ENCODE results near the gene FBXO2. TPM values are rescaled to one million over a fixed set of nuclear protein-coding genes. Genes with fewer than 3 reads are reported as not detected.
A peak's percentile ranks its signal among the peaks of the same experiment; 100 is the strongest.
"Not testable (repeated sequence)": the region's sequence is repeated elsewhere in the genome, so short reads cannot be mapped to it uniquely, and the experiment has no call there.

The FBXO2 gene
- total RNA-seq, 1 experiment from 2014 or later: not detected

GRCh38 chr1:11650331-11650991, 3.8 kb downstream of the FBXO2 start:
- Histone ChIP-seq H3K36me3 (no peaks in the 10 kb centered on the region), H3K27me3 (peaks cover 24% of the 10 kb centered on the region), H3K27ac (no peak overlapping the region), H3K9me3 (replicated peaks) (no peaks in the 10 kb centered on the region), H3K4me1 (no peaks in the 10 kb centered on the region), H3K4me3 (no peak overlapping the region)
- peak; percentile 80 to 82 for DNase-seq

DNA sequence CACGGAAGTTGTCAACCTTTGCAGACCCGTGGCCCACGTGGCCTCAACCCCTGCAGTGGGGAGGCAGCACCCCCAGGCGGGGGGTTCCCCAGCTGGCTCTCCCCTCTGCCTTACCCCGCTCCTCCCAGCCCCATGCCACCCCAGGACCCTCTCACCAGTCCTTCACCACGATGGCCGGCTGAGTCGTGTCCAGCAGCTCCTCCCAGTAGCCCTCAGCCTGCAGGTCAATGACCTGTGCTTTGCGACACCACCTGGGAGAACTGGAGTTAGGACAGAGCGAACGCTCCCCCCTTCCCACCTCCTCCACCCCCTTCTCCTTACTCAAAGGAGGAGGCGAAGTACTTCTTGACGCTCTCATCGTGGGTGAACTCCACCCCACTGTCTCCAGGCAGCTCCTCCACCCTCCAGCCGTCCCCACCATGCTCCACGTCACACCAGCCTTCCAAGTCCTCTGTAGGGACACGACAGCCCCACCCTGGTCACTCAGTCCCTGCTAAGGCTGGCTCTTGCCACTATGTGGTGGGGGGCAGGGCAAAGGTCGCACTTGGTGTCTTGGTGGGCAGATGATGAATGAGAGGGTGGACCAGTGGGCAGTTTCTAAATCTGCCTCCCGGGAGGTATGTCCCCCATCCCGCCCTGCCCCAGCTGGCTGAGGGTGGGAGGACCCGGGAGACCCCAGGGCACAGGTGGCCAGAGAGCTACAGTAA, 4.5 kb downstream of the FBXO2 start:
- no peak overlapping the region for H3K27ac ChIP-seq
- DNase-seq: no peak
- no peaks in the 10 kb centered on the region for H3K36me3 ChIP-seq
- H3K4me3 ChIP-seq: no peak overlapping the region
- H3K9me3 ChIP-seq (replicated peaks): no peaks in the 10 kb centered on the region
- no peaks in the 10 kb centered on the region for H3K4me1 ChIP-seq
- peaks cover 24% of the 10 kb centered on the region for H3K27me3 ChIP-seq

DNA sequence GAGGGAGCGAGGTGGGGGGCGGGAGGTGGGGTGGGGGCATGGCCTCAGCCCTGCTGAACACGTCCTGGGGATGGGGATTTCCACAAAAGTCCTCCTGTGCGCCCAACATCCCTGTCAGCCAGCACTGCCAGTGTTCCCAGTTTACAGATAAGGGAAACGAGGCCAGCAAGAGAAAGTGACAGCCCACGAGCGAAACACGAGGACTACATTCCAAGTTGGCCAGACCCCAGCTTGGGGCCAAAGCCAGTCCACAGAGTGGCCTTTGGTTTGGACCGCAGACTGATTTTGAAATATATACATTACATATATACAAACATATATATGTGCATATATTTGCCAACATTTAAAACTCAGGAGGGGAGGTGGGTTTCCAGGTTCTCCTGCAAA, 5.0 kb downstream of the FBXO2 start:
- Histone ChIP-seq H3K4me3 (no peak overlapping the region), H3K27me3 (peaks cover 24% of the 10 kb centered on the region), H3K9me3 (replicated peaks) (no peaks in the 10 kb centered on the region), H3K4me1 (no peaks in the 10 kb centered on the region), H3K27ac (no peak overlapping the region), H3K36me3 (no peaks in the 10 kb centered on the region)
- no peak for DNase-seq

GRCh38 chr1:11648732-11649158, 5.5 kb downstream of the FBXO2 start:
- no peaks in the 10 kb centered on the region for H3K36me3 ChIP-seq
- DNase-seq: no peak
- no peak overlapping the region for H3K27ac ChIP-seq
- H3K4me1 ChIP-seq: no peaks in the 10 kb centered on the region
- H3K4me3 ChIP-seq: no peak overlapping the region
- no peaks in the 10 kb centered on the region for H3K9me3 ChIP-seq (replicated peaks)
- H3K27me3 ChIP-seq: peaks cover 24% of the 10 kb centered on the region

DNA sequence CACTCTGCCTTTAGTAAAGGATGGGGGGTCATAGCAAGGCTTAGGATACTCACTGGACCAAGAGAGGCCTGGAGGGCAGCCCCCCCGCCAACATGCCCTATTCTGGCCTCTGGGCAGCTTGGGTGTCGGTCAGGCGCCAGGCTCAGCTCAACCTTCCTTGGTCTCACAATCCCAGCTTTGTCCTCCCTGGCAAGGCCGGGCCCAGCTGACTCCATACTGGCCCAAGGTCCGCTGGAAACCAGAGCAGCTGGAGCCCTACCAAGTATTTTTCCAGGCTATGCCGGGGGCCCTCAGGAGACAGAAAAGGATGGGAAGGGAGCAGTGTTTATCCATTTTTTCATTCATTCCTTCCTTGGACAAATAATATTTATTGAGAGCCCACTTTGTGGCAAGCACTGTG, 6.2 kb downstream of the FBXO2 start:
- Histone ChIP-seq H3K4me1 (no peaks in the 10 kb centered on the region), H3K27ac (no peak overlapping the region), H3K9me3 (replicated peaks) (no peaks in the 10 kb centered on the region), H3K27me3 (peaks cover 24% of the 10 kb centered on the region), H3K36me3 (no peaks in the 10 kb centered on the region), H3K4me3 (no peak overlapping the region)
- DNase-seq: peak; percentile 38

DNA sequence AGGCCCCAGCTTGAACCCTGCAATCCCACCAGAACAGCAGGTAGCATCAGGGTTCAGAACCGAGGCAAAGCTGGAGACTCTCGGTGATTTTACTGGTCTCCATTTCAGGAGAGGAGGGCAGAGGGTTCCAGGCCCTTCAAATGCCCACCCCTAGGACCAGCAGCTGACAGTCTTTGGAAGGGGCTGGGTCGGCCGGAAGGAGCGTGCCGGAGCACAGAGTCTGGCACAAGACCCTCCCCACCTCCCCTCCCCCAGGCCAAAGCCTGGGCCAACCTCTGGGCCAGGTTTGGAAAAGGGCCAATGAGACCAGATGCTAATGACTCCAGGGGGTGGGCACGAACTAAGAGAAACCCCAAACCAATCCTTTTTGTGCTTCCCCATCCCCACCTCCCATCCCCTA, 6.9 kb downstream of the FBXO2 start:
- H3K4me3 ChIP-seq: no peak overlapping the region
- DNase-seq: no peak
- H3K9me3 ChIP-seq (replicated peaks): no peaks in the 10 kb centered on the region
- H3K27ac ChIP-seq: no peak overlapping the region
- H3K36me3 ChIP-seq: no peaks in the 10 kb centered on the region
- H3K27me3 ChIP-seq: peaks cover 20% of the 10 kb centered on the region
- no peaks in the 10 kb centered on the region for H3K4me1 ChIP-seq

DNA sequence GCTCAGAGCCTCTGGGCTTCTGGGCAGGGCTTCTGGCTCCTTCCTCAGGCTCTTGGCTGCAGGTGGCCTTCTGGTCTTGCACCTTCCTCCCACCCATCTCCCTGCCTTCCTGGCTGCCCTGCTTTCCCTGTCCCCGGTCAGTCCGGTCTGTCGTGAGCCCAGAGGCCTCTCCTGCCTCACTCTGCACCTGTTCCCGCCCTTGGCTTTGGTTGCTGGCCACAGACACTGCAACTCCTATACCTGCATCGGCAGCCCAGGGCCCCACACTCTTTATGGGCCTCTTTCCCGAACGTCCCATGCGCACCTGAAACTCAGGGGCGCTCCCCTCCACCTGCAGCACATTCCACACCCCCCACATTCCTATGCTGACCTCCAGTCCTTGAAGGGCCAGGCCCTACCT, 7.9 kb downstream of the FBXO2 start:
- Histone ChIP-seq H3K27ac (no peak overlapping the region), H3K36me3 (no peaks in the 10 kb centered on the region), H3K9me3 (replicated peaks) (no peaks in the 10 kb centered on the region), H3K4me1 (no peaks in the 10 kb centered on the region), H3K4me3 (no peak overlapping the region), H3K27me3 (0 out of 2 replicates have a peak, but pooled peaks cover 17% of the 10 kb centered on the region)
- DNase-seq: no peak

DNA sequence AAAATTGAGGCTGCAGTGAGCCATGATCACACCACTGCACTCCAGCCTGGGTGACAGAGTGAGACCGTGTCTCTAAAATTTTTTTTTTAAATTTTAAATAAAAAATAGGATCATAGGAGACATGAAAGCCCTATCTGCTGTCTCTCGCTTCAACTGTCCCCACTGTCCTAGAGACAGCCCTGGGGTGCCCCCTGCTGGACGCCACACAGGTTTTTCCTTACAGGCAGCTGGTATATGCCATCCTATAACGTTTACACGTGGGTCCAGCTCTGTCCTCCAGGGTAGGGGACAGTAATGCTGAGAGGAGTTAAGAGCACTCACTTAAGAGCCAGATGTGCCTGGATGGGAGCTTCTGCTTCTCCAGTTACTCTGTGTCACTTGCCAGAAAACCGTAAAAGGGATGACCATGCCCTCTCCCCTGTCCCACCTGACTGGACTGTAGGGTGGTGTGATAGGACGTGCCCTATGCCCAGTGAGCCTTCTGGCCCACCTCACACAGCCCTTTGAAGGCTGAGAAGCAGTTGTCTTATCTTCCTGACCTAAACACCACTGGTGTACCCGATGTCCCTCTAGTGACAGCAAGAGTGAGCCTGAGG, 8.5 kb downstream of the FBXO2 start:
- H3K9me3 ChIP-seq (replicated peaks): no peaks in the 10 kb centered on the region
- H3K4me1 ChIP-seq: no peaks in the 10 kb centered on the region
- peak; percentile 87 to 93 for DNase-seq

DNA sequence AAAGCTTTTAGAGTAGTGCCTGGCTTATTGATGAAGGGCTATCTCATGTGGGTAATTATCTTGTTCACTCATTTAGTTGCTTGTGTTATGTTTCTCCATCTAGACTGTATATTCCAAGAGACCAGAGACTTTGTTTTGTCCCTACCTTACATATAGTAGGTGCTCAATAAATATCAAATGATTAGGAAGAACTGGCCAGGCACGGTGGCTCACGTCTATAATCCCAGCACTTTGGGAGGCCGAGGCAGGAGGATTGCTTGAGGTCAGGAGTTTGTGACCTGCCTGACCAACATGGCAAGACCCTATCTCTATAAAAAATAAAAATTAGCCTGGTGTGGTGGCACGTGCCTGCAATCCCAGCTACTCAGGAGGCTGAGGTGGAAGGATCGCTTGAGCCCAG, 9.0 kb downstream of the FBXO2 start:
- H3K27me3 ChIP-seq: 0 out of 2 replicates have a peak, but pooled peaks cover 13% of the 10 kb centered on the region

More for the DNA sequence above, 8.5 kb downstream of the FBXO2 start:
- H3K27me3 ChIP-seq: 0 out of 2 replicates have a peak, but pooled peaks cover 13% of the 10 kb centered on the region
- H3K36me3 ChIP-seq: no peaks in the 10 kb centered on the region
- no peak overlapping the region for H3K27ac ChIP-seq
- no peak overlapping the region for H3K4me3 ChIP-seq

GRCh38 chr1:11643782-11644181, 10.4 kb downstream of the FBXO2 start:
- Histone ChIP-seq H3K27ac (no peak overlapping the region), H3K36me3 (no peaks in the 10 kb centered on the region), H3K4me1 (no peaks in the 10 kb centered on the region), H3K9me3 (replicated peaks) (no peaks in the 10 kb centered on the region), H3K27me3 (peaks cover 17% of the 10 kb centered on the region; the same call in 1 of the 2 replicates), H3K4me3 (no peak overlapping the region)
- no peak for DNase-seq

More for the DNA sequence above, 9.0 kb downstream of the FBXO2 start:
- no peak for DNase-seq
- Histone ChIP-seq H3K27ac (no peak overlapping the region), H3K4me3 (no peak overlapping the region), H3K4me1 (no peaks in the 10 kb centered on the region), H3K9me3 (replicated peaks) (no peaks in the 10 kb centered on the region), H3K36me3 (no peaks in the 10 kb centered on the region)

DNA sequence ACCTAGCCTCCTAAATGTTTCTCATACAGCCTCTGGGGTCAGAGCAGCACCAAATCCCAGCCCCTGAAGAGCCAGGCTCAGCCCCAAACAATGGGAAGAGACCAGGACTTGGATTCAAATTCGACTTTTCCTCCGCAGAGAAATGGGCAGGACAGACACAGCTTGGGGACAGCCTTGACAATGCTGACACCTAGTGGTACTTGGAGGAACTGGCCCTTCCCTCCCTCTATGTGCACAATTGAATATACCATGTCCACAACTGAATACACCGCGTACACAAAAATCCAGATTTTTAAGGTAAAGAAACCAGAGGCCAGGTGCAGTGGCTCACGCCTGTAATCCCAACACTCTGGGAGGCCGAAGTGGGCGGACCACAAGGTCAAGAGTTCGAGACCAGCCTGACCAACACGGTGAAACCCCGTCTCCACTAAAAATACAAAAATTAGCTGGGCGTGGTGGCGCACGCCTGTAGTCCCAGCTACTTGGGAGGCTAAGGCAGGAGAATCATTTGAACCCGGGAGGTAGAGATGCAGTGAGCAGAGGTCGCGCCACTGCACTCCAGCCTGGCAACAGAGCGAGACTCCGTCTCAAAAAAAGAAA, 11.7 kb downstream of the FBXO2 start:
- H3K36me3 ChIP-seq; H3K4me3 ChIP-seq; H3K9me3 ChIP-seq (replicated peaks); H3K27ac ChIP-seq; H3K4me1 ChIP-seq: not testable (repeated sequence)
- peak; percentile 50 to 85 for DNase-seq
- peaks cover 11% of the 10 kb centered on the region; the same call in 1 of the 2 replicates for H3K27me3 ChIP-seq

GRCh38 chr1:11641776-11642305, 12.4 kb downstream of the FBXO2 start:
- Histone ChIP-seq H3K27me3 (peaks cover 11% of the 10 kb centered on the region; the same call in 1 of the 2 replicates), H3K4me3 (no peak overlapping the region)
- no peak for DNase-seq

DNA sequence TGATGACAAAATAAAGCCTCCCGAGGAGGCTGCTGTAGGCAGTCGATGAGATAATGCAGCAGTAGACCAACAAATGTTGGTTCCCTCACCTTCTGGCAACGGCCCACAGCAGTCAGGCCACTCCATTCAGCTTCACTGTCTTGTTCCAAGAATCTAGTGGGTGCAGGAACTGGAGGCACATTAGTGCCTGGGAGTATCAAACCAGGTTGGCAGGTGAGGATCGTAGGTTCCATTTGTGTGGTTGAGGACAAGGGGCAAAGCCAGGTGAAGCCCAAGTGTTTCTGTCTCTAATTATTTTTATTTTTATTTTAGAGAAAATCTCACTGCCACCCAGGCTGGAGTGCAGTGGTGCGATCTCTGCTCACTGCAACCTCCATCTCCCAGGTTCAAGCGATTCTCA, 13.3 kb downstream of the FBXO2 start:
- DNase-seq: no peak
- Histone ChIP-seq H3K27me3 (peaks cover 14% of the 10 kb centered on the region; the same call in 1 of the 2 replicates), H3K9me3 (replicated peaks) (no peaks in the 10 kb centered on the region), H3K4me3 (no peak overlapping the region), H3K36me3 (no peaks in the 10 kb centered on the region), H3K27ac (no peak overlapping the region), H3K4me1 (no peaks in the 10 kb centered on the region)

More at GRCh38 chr1:11641776-11642305, 12.4 kb downstream of the FBXO2 start:
- no peaks in the 10 kb centered on the region for H3K36me3 ChIP-seq
- no peaks in the 10 kb centered on the region for H3K4me1 ChIP-seq
- H3K9me3 ChIP-seq (replicated peaks): no peaks in the 10 kb centered on the region
- no peak overlapping the region for H3K27ac ChIP-seq

- no peaks in the 10 kb centered on the region for H3K36me3 ChIP-seq
- DNase-seq: no peak
- H3K9me3 ChIP-seq (replicated peaks): no peaks in the 10 kb centered on the region
- H3K27me3 ChIP-seq: peaks cover 14% of the 10 kb centered on the region; the same call in 1 of the 2 replicates
- no peak overlapping the region for H3K4me3 ChIP-seq
- no peak overlapping the region for H3K27ac ChIP-seq
- H3K4me1 ChIP-seq: no peaks in the 10 kb centered on the region
These were observed 14.1 kb downstream of the FBXO2 start for GRCh38 chr1:11640101-11640500.

- H3K27ac ChIP-seq: no peak overlapping the region
- H3K36me3 ChIP-seq: no peaks in the 10 kb centered on the region
- H3K4me3 ChIP-seq: no peak overlapping the region
- peaks cover 14% of the 10 kb centered on the region; the same call in 1 of the 2 replicates for H3K27me3 ChIP-seq
- no peaks in the 10 kb centered on the region for H3K4me1 ChIP-seq
- no peak for DNase-seq
- no peaks in the 10 kb centered on the region for H3K9me3 ChIP-seq (replicated peaks)
These were observed 14.9 kb downstream of the FBXO2 start for GRCh38 chr1:11639372-11639771.

All from SJCRH30 (cell line).